SU-DHL-6 (cell line): ENCODE results near the gene FBH1.

Experiments
- CTCF ChIP-seq: fragments of 200-600 bp; sonication (generic); IDR thresholded peaks from one replicate; pipeline ENCODE4 v1.5.1; 2017; ENCODE audit warnings: antibody characterized with exemption, mild to moderate bottlenecking, low read length, moderate library complexity; ENCODE audit not compliant: insufficient read depth, poor library complexity, severe bottlenecking
- EZH2phosphoT487 ChIP-seq: fragments of 200-600 bp; sonication (generic), shearing (Covaris generic); conservative IDR thresholded peaks from 2 replicates; pipeline ENCODE4 v1.6.1; 2018; ENCODE audit warnings: mild to moderate bottlenecking, antibody characterized with exemption, low read length, moderate library complexity, mixed read lengths

GRCh38 chr10:5856701-5857004 is 33.4 kb upstream of the FBH1 start:
- TF ChIP-seq CTCF (no peak), EZH2phosphoT487 (no peak)
